HG02981 (cell line): ENCODE results near the gene TOM1L2.
A peak's percentile ranks its signal among the peaks of the same experiment; 100 is the strongest.

ENCODE experiments used
- ATAC-seq: cut with Tn5 transposase; IDR thresholded peaks from one replicate; pipeline ENCODE4 v1.9.1; 2021; ENCODE audit warnings: mild to moderate bottlenecking, moderate library complexity; ENCODE audit not compliant: unreplicated experiment

Gene TOM1L2

GRCh38 chr17:17972126-17972951, at the start of gene TOM1L2, which contains the start of gene DRC3:
Gene TOM1L2 (minus strand): TSS chr17:17972400. CDS start chr17:17972313, 87 bp downstream.
Gene DRC3 (plus strand): TSS chr17:17972862. CDS start chr17:17977599, 4,737 bp downstream.
- peak; percentile 92 for ATAC-seq

GRCh38 chr17:18021372-18021771, 49.2 kb upstream of the TOM1L2 start:
- ATAC-seq: no peak

- ATAC-seq: no peak
Measured at GRCh38 chr17:18020971-18021370, 48.8 kb upstream of the TOM1L2 start.

- ATAC-seq: no peak
Measured at GRCh38 chr17:18019838-18020154, 47.6 kb upstream of the TOM1L2 start.

GRCh38 chr17:18018411-18018921, 46.3 kb upstream of the TOM1L2 start:
- no peak for ATAC-seq

GRCh38 chr17:18017958-18018357, 45.8 kb upstream of the TOM1L2 start:
- ATAC-seq: no peak

- no peak for ATAC-seq
Measured at GRCh38 chr17:18016426-18016825, 44.2 kb upstream of the TOM1L2 start.

GRCh38 chr17:18015593-18015992, 43.4 kb upstream of the TOM1L2 start:
- no peak for ATAC-seq

GRCh38 chr17:18014006-18014405, 41.8 kb upstream of the TOM1L2 start:
- ATAC-seq: no peak

- no peak for ATAC-seq
Measured at GRCh38 chr17:18011286-18011685, 39.1 kb upstream of the TOM1L2 start.

GRCh38 chr17:18009609-18010420, 37.6 kb upstream of the TOM1L2 start:
- no peak for ATAC-seq

- no peak for ATAC-seq
Measured at GRCh38 chr17:18008496-18009268, 36.5 kb upstream of the TOM1L2 start.

- ATAC-seq: no peak
Measured at GRCh38 chr17:18006495-18007239, 34.5 kb upstream of the TOM1L2 start.

GRCh38 chr17:18005496-18005895, 33.3 kb upstream of the TOM1L2 start:
- ATAC-seq: no peak

GRCh38 chr17:18004884-18005305, 32.7 kb upstream of the TOM1L2 start:
- ATAC-seq: no peak

- no peak for ATAC-seq
Measured at GRCh38 chr17:18004345-18004744, 32.1 kb upstream of the TOM1L2 start.

GRCh38 chr17:18002171-18002570, 30.0 kb upstream of the TOM1L2 start:
- ATAC-seq: no peak

GRCh38 chr17:18000030-18000408, 27.8 kb upstream of the TOM1L2 start:
- ATAC-seq: no peak

GRCh38 chr17:17999364-18000029, 27.3 kb upstream of the TOM1L2 start:
- no peak for ATAC-seq

GRCh38 chr17:17998934-17999333, 26.7 kb upstream of the TOM1L2 start:
- no peak for ATAC-seq
